ENCODE data around the gene CLEC4E. TPM values are rescaled to one million over a fixed set of nuclear protein-coding genes. Genes with fewer than 3 reads are reported as not detected.
A peak's percentile ranks its signal among the peaks of the same experiment; 100 is the strongest.
"Not testable (repeated sequence)": the region's sequence is repeated elsewhere in the genome, so short reads cannot be mapped to it uniquely, and the experiment has no call there.

Gene CLEC4E
- total RNA-seq, 1 donor from 2014 or later: 40.4 TPM

- Histone ChIP-seq H3K27me3 (ENCODE audit: control insufficient read depth, insufficient read depth, low read length) (no peaks in the 10 kb centered on the region), H3K4me3 (ENCODE audit: low read depth, low read length) (no peak overlapping the region), H3K36me3 (ENCODE audit: control insufficient read depth, insufficient read depth, low read length) (no peaks in the 10 kb centered on the region)
- no peak for TF ChIP-seq CTCF (IDR thresholded peaks at IDR 0.05; ENCODE audit: insufficient read depth, low read length, poor library complexity, severe bottlenecking)
- DNase-seq (ENCODE audit: low read depth): no peak
Measured at GRCh38 chr12:8508910-8509841, 31.5 kb downstream of the CLEC4E start.

- Histone ChIP-seq H3K4me3 (ENCODE audit: low read depth, low read length) (no peak overlapping the region), H3K27me3 (ENCODE audit: control insufficient read depth, insufficient read depth, low read length) (no peaks in the 10 kb centered on the region), H3K36me3 (ENCODE audit: control insufficient read depth, insufficient read depth, low read length) (no peaks in the 10 kb centered on the region)
- no peak for TF ChIP-seq CTCF (IDR thresholded peaks at IDR 0.05; ENCODE audit: insufficient read depth, low read length, poor library complexity, severe bottlenecking)
- no peak for DNase-seq (ENCODE audit: low read depth)
Measured at GRCh38 chr12:8508223-8508622, 32.5 kb downstream of the CLEC4E start.

GRCh38 chr12:8507596-8507995, 33.1 kb downstream of the CLEC4E start:
- Histone ChIP-seq H3K4me3 (ENCODE audit: low read depth, low read length) (no peak overlapping the region), H3K36me3 (ENCODE audit: control insufficient read depth, insufficient read depth, low read length) (no peaks in the 10 kb centered on the region), H3K27me3 (ENCODE audit: control insufficient read depth, insufficient read depth, low read length) (no peaks in the 10 kb centered on the region)
- no peak for TF ChIP-seq CTCF (IDR thresholded peaks at IDR 0.05; ENCODE audit: insufficient read depth, low read length, poor library complexity, severe bottlenecking)
- DNase-seq (ENCODE audit: low read depth): no peak

DNA sequence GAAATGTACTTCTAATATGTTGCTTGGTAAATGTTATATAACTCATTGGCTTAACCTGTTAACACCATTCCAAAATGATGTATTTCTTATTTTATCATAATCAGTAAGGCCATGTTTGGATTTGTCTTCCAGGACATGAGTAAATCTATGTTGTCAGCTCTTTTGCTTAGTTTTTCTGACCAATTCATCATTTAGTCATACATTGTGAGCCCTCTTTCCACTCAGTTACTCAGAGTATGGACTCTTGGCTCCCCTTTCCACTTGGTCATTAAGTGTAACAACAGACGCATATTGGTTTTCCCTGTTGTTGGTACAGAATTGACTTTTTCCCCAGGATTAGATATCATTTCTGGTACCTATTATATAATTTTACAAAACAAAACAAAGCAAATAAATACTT, 36.4 kb downstream of the CLEC4E start:
- Histone ChIP-seq H3K27me3 (ENCODE audit: control insufficient read depth, insufficient read depth, low read length) (no peaks in the 10 kb centered on the region), H3K36me3 (ENCODE audit: control insufficient read depth, insufficient read depth, low read length) (no peaks in the 10 kb centered on the region), H3K4me3 (ENCODE audit: low read depth, low read length) (no peak overlapping the region)
- no peak for TF ChIP-seq CTCF (IDR thresholded peaks at IDR 0.05; ENCODE audit: insufficient read depth, low read length, poor library complexity, severe bottlenecking)
- DNase-seq (ENCODE audit: low read depth): no peak

DNA sequence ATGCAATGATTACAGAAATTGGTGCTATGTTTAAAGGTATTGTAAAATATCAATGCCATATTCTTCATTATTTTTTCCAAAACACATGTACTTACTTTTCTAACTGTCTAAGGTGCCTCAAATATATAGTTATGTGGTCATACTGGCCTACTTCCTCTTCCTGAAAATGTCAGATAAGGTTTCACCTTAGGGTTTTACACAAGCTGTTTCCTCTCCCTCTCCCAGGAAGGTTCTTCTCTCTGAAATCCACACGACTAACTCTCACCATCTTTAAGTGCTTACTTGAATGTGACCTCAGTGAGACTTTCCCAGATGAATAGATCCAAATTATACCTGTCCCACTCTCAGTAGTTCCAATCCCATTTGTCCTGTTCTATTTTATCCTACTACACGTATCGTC, 39.0 kb downstream of the CLEC4E start:
- no peak for DNase-seq (ENCODE audit: low read depth)
- no peak for TF ChIP-seq CTCF (IDR thresholded peaks at IDR 0.05; ENCODE audit: insufficient read depth, low read length, poor library complexity, severe bottlenecking)
- Histone ChIP-seq H3K27me3 (ENCODE audit: control insufficient read depth, insufficient read depth, low read length) (no peaks in the 10 kb centered on the region), H3K4me3 (ENCODE audit: low read depth, low read length) (no peak overlapping the region), H3K36me3 (ENCODE audit: control insufficient read depth, insufficient read depth, low read length) (no peaks in the 10 kb centered on the region)

- no peak overlapping the region for H3K4me3 ChIP-seq (ENCODE audit: low read depth, low read length)
- no peaks in the 10 kb centered on the region for H3K27me3 ChIP-seq (ENCODE audit: control insufficient read depth, insufficient read depth, low read length)
- TF ChIP-seq CTCF (IDR thresholded peaks at IDR 0.05; ENCODE audit: insufficient read depth, low read length, poor library complexity, severe bottlenecking): peak; percentile 31
- no peak for DNase-seq (ENCODE audit: low read depth)
- H3K36me3 ChIP-seq (ENCODE audit: control insufficient read depth, insufficient read depth, low read length): no peaks in the 10 kb centered on the region
Measured at GRCh38 chr12:8499616-8500015, 41.1 kb downstream of the CLEC4E start.

- DNase-seq (ENCODE audit: low read depth); H3K27me3 ChIP-seq (ENCODE audit: control insufficient read depth, insufficient read depth, low read length); H3K36me3 ChIP-seq (ENCODE audit: control insufficient read depth, insufficient read depth, low read length); H3K4me3 ChIP-seq (ENCODE audit: low read depth, low read length): not testable (repeated sequence)
Measured at GRCh38 chr12:8496074-8496473, 44.6 kb downstream of the CLEC4E start.

- H3K36me3 ChIP-seq (ENCODE audit: control insufficient read depth, insufficient read depth, low read length); H3K27me3 ChIP-seq (ENCODE audit: control insufficient read depth, insufficient read depth, low read length); H3K4me3 ChIP-seq (ENCODE audit: low read depth, low read length); DNase-seq (ENCODE audit: low read depth): not testable (repeated sequence)
Measured at GRCh38 chr12:8495671-8496070, 45.0 kb downstream of the CLEC4E start.

All from kidney epithelial cell (primary cell).